Measurements from ENCODE around the gene ADAMTS2.

ADAMTS2 gene

GRCh38 chr5:179160584-179160983 is 184.7 kb downstream of the ADAMTS2 start:
- DNase-seq (ENCODE audit: low read depth): no peak

GRCh38 chr5:179158556-179158955 is 186.7 kb downstream of the ADAMTS2 start:
- DNase-seq (ENCODE audit: low read depth): no peak

GRCh38 chr5:179154991-179155955 is 190.0 kb downstream of the ADAMTS2 start:
- no peak for DNase-seq (ENCODE audit: low read depth)

GRCh38 chr5:179154346-179154990 is 190.8 kb downstream of the ADAMTS2 start:
- no peak for DNase-seq (ENCODE audit: low read depth)

- DNase-seq (ENCODE audit: low read depth): no peak
These were observed 191.3 kb downstream of the ADAMTS2 start for GRCh38 chr5:179153921-179154345.

GRCh38 chr5:179153341-179153901 is 191.8 kb downstream of the ADAMTS2 start:
- DNase-seq (ENCODE audit: low read depth): no peak

GRCh38 chr5:179152941-179153340 is 192.3 kb downstream of the ADAMTS2 start:
- no peak for DNase-seq (ENCODE audit: low read depth)

- no peak for DNase-seq (ENCODE audit: low read depth)
These were observed 192.9 kb downstream of the ADAMTS2 start for GRCh38 chr5:179152144-179152895.

GRCh38 chr5:179151286-179152118 is 193.8 kb downstream of the ADAMTS2 start:
- no peak for DNase-seq (ENCODE audit: low read depth)

GRCh38 chr5:179150011-179150410 is 195.2 kb downstream of the ADAMTS2 start:
- no peak for DNase-seq (ENCODE audit: low read depth)

- DNase-seq (ENCODE audit: low read depth): no peak
These were observed 196.0 kb downstream of the ADAMTS2 start for GRCh38 chr5:179149278-179149677.

GRCh38 chr5:179148703-179149170 is 196.5 kb downstream of the ADAMTS2 start:
- DNase-seq (ENCODE audit: low read depth): no peak

GRCh38 chr5:179147991-179148702 is 197.1 kb downstream of the ADAMTS2 start:
- DNase-seq (ENCODE audit: low read depth): no peak

GRCh38 chr5:179146277-179146676 is 199.0 kb downstream of the ADAMTS2 start:
- no peak for DNase-seq (ENCODE audit: low read depth)

- DNase-seq (ENCODE audit: low read depth): no peak
These were observed 201.8 kb downstream of the ADAMTS2 start for GRCh38 chr5:179143446-179143845.

GRCh38 chr5:179142434-179143198 is 202.6 kb downstream of the ADAMTS2 start:
- DNase-seq (ENCODE audit: low read depth): no peak

GRCh38 chr5:179141867-179142266 is 203.4 kb downstream of the ADAMTS2 start:
- DNase-seq (ENCODE audit: low read depth): no peak

GRCh38 chr5:179140293-179140692 is 205.0 kb downstream of the ADAMTS2 start:
- DNase-seq (ENCODE audit: low read depth): no peak

GRCh38 chr5:179139936-179140235 is 205.4 kb downstream of the ADAMTS2 start:
- DNase-seq (ENCODE audit: low read depth): no peak

Measured in stimulated activated CD8-positive, alpha-beta memory T cell treated with anti-CD3 and anti-CD28 coated beads, Interleukin-7, amount 100 ng/mL, for 24 hours (primary cell).